Activated CD8-positive, alpha-beta T cell treated with anti-CD3 and anti-CD28 coated beads for 36 hours (primary cell): ENCODE data around the gene SKI. TPM values are rescaled to one million over a fixed set of nuclear protein-coding genes. Genes with fewer than 3 reads are reported as not detected.
"Not testable (repeated sequence)": the region's sequence is repeated elsewhere in the genome, so short reads cannot be mapped to it uniquely, and the experiment has no call there.

ENCODE experiments used
- ATAC-seq: fragments of 200-7000 bp; cut with Tn5 transposase; one replicate; pipeline ENCODE4 v1.10.0; 2021; ENCODE audit warnings: mild to moderate bottlenecking, moderate library complexity
- CTCF ChIA-PET: fragments of 350-600 bp; sonication (Branson Sonifier 250); formaldehyde crosslinking; loops from one replicate; lab custom pipeline; 2021; ENCODE audit warnings: antibody characterized with exemption; lab: Charles Lee
- POLR2A ChIA-PET: fragments of 350-600 bp; sonication (Branson Sonifier 250); formaldehyde crosslinking; loops from one replicate; lab custom pipeline; 2021; ENCODE audit warnings: antibody characterized with exemption; lab: Charles Lee
- DNase-seq: peaks from one replicate; pipeline ENCODE4 v3.0.0-alpha.2; 2020
- H3K27ac Mint-ChIP-seq: one replicate; pipeline ENCODE4 v1.8.0; 2021; ENCODE audit warnings: mild to moderate bottlenecking, mixed read lengths
- H3K27me3 Mint-ChIP-seq: one replicate; pipeline ENCODE4 v1.8.0; 2021; ENCODE audit warnings: mixed read lengths
- H3K36me3 Mint-ChIP-seq: one replicate; pipeline ENCODE4 v1.8.0; 2021; ENCODE audit warnings: low read depth, mixed read lengths
- H3K4me1 Mint-ChIP-seq: one replicate; pipeline ENCODE4 v1.8.0; 2021; ENCODE audit warnings: low read depth, mixed read lengths
- H3K4me3 Mint-ChIP-seq: one replicate; pipeline ENCODE4 v1.8.0; 2021; ENCODE audit warnings: mild to moderate bottlenecking, moderate library complexity, mixed read lengths
- H3K9me3 Mint-ChIP-seq: one replicate; pipeline ENCODE4 v1.8.0; 2021; ENCODE audit warnings: mixed read lengths
- CTCF ChIP-seq: fragments of 200-600 bp; IDR thresholded peaks from one replicate; pipeline ENCODE4 v1.8.0; 2022; ENCODE audit warnings: antibody characterized with exemption, mild to moderate bottlenecking
- intact Hi-C: fragments of 100-400 bp; cut with micrococcal nuclease; formaldehyde crosslinking; loops from one replicate; pipeline ENCODE4 v1.10.0; 2022
- total RNA-seq, 2 experiments: library from RNA; stranded (reverse); gene quantifications; one replicate each; pipeline ENCODE4 v1.2.3, GENCODE V29; 2021

Gene SKI
- total RNA-seq, 2 experiments from 2014 or later = 27.5 to 28.3 TPM

- H3K27me3 Mint-ChIP-seq = no peaks in the 10 kb centered on the region
- no peak for TF ChIP-seq CTCF
- H3K27ac Mint-ChIP-seq = peak overlapping the region; percentile 27
- no peaks in the 10 kb centered on the region for H3K9me3 Mint-ChIP-seq
- intact Hi-C loops = no loop called here
- peaks cover 73% of the 10 kb centered on the region for H3K4me1 Mint-ChIP-seq
- ATAC-seq = no peak
- no peak for DNase-seq
- H3K4me3 Mint-ChIP-seq = no peak overlapping the region
- ChIA-PET POLR2A (interaction anchor here (2.1 to 2.9 kb wide), 2 partner anchors 13 to 14 kb away, joined by 6 to 14 read pairs; no protein-coding TSS in a partner anchor), CTCF (no interaction called here)
- peaks cover 23% of the 10 kb centered on the region for H3K36me3 Mint-ChIP-seq
Observed at GRCh38 chr1:2241820-2242219, 13.7 kb downstream of the SKI start.

GRCh38 chr1:2242814-2243725 lies 15.0 kb downstream of the SKI start:
- H3K27me3 Mint-ChIP-seq = no peaks in the 10 kb centered on the region
- peak overlapping the region; percentile 9 for H3K27ac Mint-ChIP-seq
- H3K4me1 Mint-ChIP-seq = peaks cover 74% of the 10 kb centered on the region
- ATAC-seq (peak; percentile 53), DNase-seq (no peak)
- intact Hi-C loops = no loop called here
- H3K9me3 Mint-ChIP-seq = no peaks in the 10 kb centered on the region
- ChIA-PET POLR2A (interaction anchor here (1.0 to 2.9 kb wide), 3 partner anchors 13 to 56 kb away, joined by 3 to 14 read pairs (median 6); no protein-coding TSS in a partner anchor), CTCF (no interaction called here)
- no peak overlapping the region for H3K4me3 Mint-ChIP-seq
- TF ChIP-seq CTCF = no peak
- H3K36me3 Mint-ChIP-seq = peaks cover 23% of the 10 kb centered on the region

- H3K9me3 Mint-ChIP-seq, intact Hi-C loops, H3K27ac Mint-ChIP-seq, H3K4me3 Mint-ChIP-seq, DNase-seq, H3K27me3 Mint-ChIP-seq, H3K36me3 Mint-ChIP-seq, ATAC-seq, POLR2A ChIA-PET: not testable (repeated sequence)
- H3K4me1 Mint-ChIP-seq = peaks cover 79% of the 10 kb centered on the region
- CTCF ChIA-PET = interaction anchor here (1.3 kb wide), 1 partner anchor 10 kb away, joined by 3 read pairs; no protein-coding TSS in a partner anchor
Observed at GRCh38 chr1:2247045-2247394, 18.9 kb downstream of the SKI start.

GRCh38 chr1:2247760-2248126 lies 19.6 kb downstream of the SKI start:
- Mint-ChIP-seq H3K27ac (no peak overlapping the region), H3K4me1 (peaks cover 78% of the 10 kb centered on the region), H3K4me3 (no peak overlapping the region), H3K9me3 (no peaks in the 10 kb centered on the region), H3K36me3 (peaks cover 9% of the 10 kb centered on the region), H3K27me3 (no peaks in the 10 kb centered on the region)
- DNase-seq (no peak), ATAC-seq (no peak)
- ChIA-PET POLR2A (no interaction called here), CTCF (interaction anchor here (1.3 kb wide), 1 partner anchor 11 kb away, joined by 3 read pairs; no protein-coding TSS in a partner anchor)
- intact Hi-C loops = no loop called here
- TF ChIP-seq CTCF = no peak

GRCh38 chr1:2248127-2248826 lies 20.2 kb downstream of the SKI start:
- TF ChIP-seq CTCF = no peak
- intact Hi-C loops = no loop called here
- DNase-seq = no peak
- H3K4me1 Mint-ChIP-seq = peaks cover 73% of the 10 kb centered on the region
- H3K4me3 Mint-ChIP-seq = no peak overlapping the region
- H3K9me3 Mint-ChIP-seq = no peaks in the 10 kb centered on the region
- ATAC-seq = no peak
- ChIA-PET CTCF (interaction anchor here (1.3 kb wide), 1 partner anchor 12 kb away, joined by 3 read pairs; no protein-coding TSS in a partner anchor), POLR2A (no interaction called here)
- H3K27ac Mint-ChIP-seq = peak overlapping the region; percentile 5
- peaks cover 8% of the 10 kb centered on the region for H3K36me3 Mint-ChIP-seq
- H3K27me3 Mint-ChIP-seq = no peaks in the 10 kb centered on the region
